Adrenal gland (tissue), 5 donors: ENCODE measurements around the gene THBS3.

Experiments used
- POLR2A ChIP-seq, 2 donors: fragments of 450-650 bp; IDR thresholded peaks; one replicate each; pipeline ENCODE4 v1.6.1; 2017; ENCODE audit warnings: antibody characterized with exemption in 2 of 2, mild to moderate bottlenecking in 2 of 2, moderate library complexity in 1 of 2
- TF ChIP-seq, protein P1 (sequence below), 6 experiments: fragments of 450-650 bp in 4 of 6; fragments of 200-600 bp in 2 of 6; sonication (generic) in 1 of 6; IDR thresholded peaks; 1 replicate in 5 of 6; 2 replicates in 1 of 6; pipeline versions ENCODE4 v1.5.1 to v1.8.0; 2016 to 2021; ENCODE audit warnings: antibody characterized with exemption in 6 of 6, mild to moderate bottlenecking in 2 of 6, moderate library complexity in 1 of 6
- donor health status: DM: no; HTN: no; CAD: no.

DNA sequence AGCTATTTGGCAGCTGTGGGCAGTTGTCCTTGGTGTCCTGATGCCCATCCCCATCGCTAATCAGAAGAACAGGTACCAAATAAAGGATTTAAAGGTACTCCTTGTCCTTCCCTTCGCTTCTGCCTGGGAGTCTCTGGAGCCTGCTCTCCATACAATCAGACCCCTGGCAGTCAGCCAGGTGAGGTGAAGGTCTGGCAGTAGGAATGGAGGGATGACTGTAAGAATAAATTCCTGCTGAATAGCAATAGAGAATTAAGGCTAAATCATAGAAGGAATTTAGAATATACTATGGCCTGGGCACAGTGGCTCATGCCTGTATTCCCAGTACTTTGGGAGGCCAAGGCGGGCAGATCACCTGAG lies 9.2 kb downstream of the THBS3 start:
- TF ChIP-seq, protein P1, sequence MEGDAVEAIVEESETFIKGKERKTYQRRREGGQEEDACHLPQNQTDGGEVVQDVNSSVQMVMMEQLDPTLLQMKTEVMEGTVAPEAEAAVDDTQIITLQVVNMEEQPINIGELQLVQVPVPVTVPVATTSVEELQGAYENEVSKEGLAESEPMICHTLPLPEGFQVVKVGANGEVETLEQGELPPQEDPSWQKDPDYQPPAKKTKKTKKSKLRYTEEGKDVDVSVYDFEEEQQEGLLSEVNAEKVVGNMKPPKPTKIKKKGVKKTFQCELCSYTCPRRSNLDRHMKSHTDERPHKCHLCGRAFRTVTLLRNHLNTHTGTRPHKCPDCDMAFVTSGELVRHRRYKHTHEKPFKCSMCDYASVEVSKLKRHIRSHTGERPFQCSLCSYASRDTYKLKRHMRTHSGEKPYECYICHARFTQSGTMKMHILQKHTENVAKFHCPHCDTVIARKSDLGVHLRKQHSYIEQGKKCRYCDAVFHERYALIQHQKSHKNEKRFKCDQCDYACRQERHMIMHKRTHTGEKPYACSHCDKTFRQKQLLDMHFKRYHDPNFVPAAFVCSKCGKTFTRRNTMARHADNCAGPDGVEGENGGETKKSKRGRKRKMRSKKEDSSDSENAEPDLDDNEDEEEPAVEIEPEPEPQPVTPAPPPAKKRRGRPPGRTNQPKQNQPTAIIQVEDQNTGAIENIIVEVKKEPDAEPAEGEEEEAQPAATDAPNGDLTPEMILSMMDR (IDR thresholded peaks at IDR 0.05): no peak
- TF ChIP-seq POLR2A (IDR thresholded peaks at IDR 0.05): no peak
